ENCODE data around the gene AKR1B15.
"Not testable (repeated sequence)": the region's sequence is repeated elsewhere in the genome, so short reads cannot be mapped to it uniquely, and the experiment has no call there.

AKR1B15 gene

DNA sequence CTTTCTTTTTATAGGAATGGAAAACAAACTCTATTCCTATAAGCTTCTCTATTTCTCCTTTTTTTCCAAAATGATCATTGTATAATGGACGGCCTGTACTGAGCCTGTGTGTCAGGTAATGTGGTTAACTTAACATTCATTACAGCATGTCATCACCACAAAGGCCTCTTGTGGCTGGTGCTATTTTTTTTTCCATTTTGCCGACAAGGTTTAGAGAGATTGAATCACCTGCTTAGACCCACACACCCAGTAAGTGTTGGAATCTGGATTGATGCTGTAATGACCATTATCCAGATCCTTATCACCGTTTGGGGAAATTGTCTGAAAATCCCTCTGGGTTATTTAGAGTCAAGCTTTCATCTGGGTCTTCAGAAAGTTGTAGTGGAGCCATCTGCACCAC, 18.5 kb downstream of the AKR1B15 start:
- DNase-seq, result no peak

DNA sequence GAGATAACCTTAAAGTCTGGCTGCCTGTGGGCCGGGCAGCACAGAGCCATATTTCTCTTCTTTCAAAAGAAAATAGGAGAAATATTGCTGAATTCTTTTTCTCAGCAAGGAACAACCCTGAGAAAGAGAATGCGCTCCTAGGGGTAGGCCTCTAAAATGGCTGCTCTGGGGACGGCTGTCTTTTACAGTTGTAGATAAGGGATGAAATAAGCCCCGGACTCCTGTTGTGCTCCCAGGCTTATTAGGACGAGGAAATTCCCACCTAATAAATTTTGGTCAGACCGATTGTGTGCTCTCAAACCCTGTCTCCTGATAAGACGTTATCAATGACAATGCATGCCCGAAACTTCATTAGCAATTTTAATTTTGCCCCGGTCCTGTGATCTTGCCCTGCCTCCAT, 21.1 kb downstream of the AKR1B15 start:
- not testable (repeated sequence) for DNase-seq

DNA sequence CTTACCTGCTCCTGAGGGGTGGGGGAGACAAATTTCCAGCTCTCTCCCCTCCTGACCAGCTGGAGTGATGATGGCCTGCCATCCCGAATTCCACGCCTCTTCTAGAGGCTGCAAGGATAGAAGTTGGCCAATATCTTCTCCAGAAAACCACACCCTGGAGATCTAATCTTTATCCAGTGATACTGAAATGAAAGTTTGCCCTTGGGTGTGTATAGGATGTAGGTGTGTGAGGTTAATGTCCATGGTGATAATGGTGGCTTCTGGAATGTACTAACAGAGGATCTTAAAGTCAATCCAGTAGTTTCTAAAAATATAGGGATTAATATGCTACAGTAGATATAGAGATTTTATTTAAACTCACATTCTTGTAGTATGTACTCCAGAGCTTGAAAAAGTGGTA, 22.2 kb downstream of the AKR1B15 start:
- DNase-seq, result no peak

DNA sequence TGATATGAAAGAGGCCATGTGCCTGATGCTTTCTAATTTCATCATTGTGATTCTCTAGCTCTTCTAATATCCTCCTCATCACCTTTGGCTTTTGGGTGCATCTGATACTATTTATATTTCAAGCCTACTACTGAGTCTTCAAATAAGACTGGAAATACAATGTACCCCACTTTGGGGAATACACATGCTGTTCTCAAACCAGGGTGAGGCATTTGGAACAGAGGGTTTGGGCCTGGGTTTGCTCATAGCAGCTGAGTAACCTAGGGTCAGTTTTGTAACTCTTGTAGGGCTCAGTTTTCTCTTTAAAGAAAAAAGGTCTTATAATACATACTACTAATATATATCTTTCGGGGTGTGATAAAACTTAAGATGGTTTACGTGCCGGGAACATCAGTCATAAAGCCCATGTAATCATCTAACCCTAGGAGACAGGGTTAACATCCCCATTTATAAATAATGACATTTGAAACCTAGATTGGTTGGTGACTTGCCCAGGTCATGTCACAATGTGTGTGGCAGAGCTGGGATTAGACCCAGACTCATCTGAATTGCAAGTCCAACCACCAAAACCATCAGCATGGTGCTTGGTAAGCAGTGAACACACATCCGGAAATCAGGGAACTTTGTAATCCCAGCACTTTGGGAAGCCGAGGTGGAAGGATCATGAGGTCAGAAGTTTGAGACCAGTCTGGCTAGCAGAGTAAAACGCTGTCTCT, 23.0 kb downstream of the AKR1B15 start:
- no peak for DNase-seq

DNA sequence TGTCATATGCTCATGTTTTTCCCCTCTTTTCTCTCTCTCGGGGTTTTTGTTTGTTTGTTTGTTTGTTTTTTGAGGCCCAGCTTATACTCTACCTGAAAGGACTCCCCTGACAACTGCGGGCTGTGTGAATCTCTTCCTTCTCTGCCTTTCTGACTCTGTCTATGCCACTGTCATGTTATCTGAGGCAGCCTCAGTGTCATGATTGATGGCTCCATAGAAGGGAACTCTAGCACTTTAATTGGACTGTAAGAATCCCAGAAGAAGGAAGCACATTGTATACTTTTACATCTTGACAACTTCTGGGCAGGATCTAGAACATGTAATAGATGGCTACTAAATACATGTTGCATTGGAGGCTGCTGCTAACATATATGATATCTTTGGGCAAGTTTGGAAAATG, 25.4 kb downstream of the AKR1B15 start:
- DNase-seq, result no peak

DNA sequence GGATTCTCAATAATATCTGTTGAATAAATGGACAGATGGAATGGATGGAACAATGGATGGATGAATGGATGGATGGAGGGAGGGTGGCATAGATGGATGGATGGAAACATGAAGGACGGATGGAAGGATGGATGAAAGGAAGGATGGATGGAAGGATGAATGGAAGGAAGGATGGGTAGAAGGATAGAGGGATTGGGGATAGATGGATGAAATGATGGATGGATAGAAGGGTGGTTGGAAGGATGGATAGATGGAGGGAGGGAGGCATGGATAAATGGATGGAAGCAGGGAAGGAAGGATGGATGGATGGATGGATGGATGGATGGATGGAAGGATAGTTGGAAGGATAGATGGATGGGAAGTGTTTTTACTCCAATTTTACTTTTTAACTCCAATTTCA, 35.4 kb downstream of the AKR1B15 start:
- no peak for DNase-seq

DNA sequence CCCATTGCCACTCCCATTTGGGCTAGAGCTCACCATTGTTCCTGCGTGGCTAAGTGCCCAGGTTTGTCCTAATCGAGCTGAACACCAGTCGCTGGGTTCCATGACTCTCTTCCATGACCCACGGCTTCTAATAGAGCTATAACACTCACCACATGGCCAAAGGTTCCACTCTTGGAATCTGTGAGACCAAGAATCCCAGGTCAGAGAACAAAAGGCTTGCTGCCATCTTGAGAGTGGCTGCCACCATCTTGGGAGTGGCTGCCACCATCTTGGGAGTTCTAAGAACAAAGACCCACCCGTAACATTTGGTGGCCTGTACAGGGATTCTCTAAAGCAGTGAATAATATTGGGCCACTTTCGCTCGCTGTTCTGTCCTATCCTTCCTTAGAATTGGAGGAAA, 37.0 kb downstream of the AKR1B15 start:
- DNase-seq, result no peak

DNA sequence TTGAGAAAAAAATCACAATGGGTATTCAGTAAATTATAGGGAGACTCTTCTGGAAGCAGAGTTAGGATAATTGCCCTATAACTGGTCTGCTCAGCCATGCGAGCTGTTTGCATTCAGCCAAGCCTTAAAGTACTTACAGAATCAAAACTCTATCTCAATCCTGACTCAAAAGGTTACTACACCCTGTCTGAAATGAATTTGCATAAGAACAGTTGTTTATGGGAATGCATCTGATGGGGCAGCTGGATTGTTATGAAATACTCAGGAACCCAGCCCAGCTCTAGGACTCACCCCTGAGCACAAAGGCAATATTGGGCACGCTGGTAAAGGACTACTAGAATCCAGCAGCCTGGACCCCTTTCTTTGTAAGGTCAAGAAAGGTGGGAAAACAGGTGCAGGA, 38.8 kb downstream of the AKR1B15 start:
- no peak for DNase-seq

DNA sequence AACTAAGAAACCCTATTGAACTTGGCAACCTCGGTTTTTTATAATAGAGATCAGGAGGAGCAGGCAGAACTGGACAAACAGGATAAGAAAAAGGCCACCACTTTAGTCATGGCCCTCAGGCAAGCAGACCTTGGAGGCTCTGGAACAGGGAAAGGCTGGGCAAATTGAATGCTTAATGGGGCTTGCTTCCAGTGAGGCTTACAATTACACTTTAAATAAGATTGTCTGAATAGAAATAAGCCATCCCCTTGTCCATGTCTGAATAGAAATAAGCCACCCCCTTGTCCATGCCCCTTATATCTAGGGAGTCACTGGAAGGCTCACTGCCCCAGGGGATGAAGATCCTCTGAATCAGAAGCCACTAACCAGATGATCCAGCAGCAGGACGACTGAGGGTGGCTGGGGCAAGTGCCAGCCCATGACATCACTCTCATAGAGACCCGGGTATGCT, 40.6 kb downstream of the AKR1B15 start:
- no peak for DNase-seq

DNA sequence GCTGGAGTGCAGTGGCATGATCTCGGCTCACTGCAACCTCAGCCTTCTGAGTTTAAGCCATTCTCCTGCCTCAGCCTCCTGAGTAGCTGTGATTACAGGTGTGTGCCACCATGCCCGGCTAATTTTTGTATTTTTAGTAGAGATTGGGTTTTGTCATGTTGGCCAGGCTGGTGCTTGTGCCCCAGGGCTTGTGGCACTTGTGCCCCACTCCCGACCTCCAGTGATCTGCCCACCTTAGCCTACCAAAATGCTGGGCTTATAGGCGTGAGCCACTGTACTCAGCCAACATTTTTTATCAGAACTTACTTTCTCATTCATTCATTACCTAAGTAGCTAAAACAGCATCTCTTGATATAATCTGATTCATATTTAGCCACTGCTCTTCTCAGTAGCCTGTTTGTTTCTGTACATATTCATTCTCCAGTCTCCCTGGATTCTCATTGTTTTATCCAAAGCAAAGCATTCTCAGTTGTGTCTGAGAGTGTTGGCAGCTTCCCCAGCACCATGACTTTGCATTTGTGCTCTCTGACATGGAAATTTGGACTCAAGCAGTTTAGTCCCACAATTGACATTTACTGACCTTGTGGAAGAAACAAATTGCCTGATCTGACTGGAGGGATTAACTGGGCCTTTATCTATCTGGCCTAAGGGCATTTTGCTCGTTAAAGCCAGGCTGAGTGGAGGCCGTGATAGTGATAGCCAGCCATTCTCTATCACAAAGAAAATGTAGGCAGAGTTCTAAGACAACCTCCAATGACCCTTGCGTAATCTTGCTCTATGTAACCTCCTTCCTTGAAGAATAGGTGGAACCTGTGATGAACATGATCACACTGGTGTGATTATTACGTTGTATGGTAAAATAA, 44.9 kb downstream of the AKR1B15 start:
- DNase-seq, result no peak

DNA sequence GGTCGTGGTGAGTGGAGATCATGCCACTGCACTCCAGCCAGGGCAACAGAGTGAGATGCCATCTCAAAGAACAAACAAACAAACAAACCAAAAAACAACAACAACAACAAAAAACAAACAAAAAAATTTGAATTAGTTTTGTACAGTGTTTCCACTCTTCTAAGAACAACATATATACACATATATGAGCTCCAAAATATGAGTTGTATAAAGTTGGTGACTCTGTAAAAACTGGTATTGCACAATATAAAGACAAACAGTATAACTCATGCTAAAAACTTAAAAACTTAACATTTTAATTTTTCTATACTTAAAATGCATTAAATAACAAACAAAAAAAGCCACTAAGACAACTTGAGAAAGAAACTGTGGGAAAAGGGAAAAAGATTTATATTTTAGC, 46.0 kb downstream of the AKR1B15 start:
- DNase-seq, result no peak

DNA sequence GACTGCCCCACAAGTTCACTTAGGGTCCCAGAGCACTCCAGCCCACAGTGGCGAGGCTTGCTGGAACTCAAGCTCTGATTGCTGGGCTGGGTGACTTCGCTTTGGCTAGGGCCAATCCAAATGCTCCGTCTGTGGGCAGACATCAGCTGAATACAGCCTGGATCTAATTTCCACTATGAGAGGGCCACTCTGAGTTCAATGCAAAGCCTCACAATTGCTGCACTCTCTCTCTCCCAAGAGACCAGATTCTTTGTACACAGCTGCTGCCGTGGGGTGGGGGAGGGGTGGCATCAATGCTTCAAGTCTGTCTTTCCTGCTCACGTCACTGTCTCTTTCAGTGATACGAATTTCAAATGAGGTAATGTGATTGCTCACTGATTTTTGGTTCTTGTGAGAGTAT, 50.5 kb downstream of the AKR1B15 start:
- no peak for DNase-seq

DNA sequence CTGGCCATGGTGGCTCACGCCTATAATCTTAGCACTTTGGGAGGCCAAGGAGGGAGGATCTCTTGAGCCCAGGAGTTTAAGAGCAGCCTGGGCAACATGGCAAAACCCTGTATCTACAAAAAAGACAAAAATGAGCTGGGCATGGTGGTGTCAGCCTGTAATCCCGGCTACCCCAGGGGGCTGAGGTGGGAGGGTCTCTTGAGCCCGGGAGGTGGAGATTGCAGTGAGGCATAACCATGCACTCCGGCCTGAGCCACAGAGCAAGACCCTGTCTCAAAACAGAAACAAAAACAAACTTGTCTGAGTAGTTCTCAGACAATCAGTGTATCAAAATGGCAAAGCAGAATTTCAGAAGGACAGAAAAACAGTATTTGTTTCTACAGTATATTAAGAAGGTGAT, 52.5 kb downstream of the AKR1B15 start:
- no peak for DNase-seq

DNA sequence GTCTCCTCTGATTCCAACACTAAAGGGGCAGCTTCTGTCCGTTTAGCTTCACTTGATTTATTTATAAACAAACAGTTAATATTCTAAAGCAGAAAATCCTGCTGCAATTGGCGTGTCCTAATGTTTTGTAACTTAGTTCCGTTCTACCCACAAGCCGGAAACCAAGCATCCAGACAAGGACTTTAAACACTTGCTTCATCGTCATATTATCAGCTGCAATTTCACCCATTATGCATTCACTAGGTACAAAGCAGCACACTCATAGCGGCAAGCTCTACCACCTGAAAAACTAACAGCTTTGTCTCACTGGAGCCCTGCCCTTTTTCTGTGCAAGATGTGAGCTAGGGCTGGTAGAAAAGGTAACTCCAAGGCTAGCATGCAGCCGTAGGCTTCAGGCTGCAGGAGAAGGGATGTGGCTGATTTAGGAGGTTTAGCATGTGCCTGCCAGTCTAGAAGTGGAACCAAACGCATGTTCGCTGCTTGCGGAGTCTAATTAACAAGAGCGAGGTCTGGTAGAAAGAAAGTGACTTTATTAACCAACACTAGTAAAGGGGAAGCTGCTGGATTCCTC, 54.1 kb downstream of the AKR1B15 start:
- no peak for DNase-seq

DNA sequence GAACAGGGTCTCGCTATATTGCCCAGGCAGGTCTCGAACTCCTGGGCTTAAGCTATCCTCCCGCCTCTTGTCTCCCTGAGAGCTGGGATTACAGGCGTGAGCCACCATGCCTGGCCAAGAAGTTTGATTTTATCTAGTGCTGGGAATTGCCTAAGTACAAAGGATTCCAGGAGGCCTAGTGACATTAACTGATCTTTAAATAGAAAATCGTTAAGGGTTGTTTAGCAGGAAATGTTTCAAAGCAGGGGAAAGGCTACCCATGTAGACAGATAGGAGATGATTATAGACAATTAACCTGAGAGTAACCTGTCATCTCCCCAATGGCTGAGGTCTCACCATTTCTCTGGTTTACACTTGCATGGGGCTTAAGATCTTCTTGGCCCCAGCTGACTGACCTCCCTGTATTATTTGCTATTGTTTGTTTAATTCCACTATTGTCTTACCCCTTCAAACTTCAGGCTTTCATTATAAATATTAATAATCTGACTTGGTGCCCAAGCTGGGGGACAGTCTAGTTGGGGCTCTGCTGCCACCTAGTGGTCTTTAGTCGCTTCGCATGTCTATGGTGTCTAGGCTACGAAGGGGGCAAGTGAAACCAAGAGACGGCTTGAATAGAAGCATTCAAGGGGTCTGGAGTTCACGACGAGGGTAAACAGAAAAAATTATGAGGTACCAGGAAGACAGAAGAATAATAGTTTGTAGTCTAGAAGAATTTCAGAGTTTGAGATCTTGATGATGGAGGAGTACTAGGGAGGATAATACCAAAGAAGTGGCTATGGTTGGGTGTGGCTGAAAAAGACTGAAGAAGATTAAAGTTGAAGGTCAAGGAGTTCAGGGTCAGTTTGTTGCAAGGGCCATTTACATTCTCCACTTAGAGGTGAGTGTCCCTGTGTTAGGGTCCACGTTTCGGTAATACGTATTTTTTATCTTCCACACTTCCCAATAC, 57.3 kb downstream of the AKR1B15 start:
- DNase-seq, result peak; percentile 70

DNA sequence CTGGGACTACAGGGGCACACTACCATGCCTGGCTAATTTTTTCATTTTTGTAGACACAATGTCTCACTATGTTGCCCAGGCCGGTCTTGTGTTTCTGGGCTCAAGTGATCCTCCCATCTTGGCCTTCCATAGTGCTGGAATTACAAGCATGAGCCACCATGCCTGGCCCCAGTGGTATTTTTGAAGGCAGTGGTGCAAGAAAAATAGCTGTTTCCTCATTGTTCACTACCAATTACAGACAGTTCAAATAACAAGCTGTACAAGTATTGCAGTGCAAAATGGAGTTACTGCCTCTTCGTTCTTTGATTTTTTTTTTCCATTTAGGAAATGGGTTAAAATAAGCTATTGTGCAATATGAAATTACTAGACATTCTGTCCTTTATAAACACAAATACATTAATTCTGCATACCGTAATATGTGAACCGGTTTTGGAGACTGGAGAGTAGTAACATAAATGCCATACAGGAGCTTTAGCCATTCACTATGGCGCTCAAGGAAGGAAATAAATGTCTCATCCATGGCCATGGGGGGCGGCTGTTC, 62.8 kb downstream of the AKR1B15 start:
- DNase-seq, result no peak

DNA sequence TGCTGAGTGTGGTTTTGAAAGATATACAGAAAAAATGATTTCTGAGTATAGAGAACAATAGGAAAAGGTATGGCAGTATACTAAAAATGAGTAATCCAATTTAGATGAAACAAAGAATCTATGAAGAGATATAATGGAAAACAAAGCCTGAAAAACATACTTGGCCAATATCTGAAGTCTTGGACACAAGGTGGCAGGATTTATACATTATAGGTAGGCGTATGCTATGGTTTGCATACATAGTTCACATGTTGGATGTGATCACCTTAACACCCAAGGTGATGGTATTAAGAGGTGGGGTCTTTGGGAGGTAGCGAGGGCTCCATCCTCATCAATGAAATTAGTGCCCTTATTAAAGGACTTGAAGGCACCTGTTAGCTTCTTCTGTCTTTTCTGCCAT, 63.3 kb downstream of the AKR1B15 start:
- no peak for DNase-seq

DNA sequence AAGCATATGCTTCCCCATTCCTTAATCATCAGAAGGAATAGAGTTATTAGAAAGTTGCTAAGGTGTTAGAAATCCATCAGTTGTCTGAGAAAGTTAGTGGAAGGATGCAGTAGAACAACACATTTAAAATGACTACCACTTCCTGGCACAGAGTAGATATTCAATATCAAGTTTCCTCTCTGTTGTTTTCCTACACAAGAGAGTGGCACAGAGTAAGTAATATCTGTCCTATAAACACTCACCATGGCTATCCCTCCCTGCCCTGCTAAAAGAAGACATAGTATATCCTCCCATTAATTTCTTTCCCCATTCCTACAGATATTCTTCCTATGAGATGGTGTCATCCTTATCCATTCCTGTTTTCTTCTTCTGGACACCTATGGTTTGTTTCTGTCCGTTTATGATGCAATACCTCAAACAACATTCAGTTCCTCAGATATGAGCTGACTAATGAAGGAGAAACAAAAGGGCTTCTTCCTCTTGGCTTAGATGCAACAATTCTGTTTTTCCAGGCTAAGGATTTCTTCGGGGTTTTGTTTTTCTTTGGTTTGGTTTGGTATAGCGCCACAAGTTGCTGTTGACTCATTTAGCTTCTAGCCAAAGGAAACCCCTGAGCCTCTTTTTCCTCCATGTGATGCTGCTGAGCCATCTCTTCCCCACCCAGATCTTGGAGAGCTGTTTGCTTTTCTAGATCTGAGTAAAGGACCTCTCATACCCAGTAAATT, 64.9 kb downstream of the AKR1B15 start:
- no peak for DNase-seq

DNA sequence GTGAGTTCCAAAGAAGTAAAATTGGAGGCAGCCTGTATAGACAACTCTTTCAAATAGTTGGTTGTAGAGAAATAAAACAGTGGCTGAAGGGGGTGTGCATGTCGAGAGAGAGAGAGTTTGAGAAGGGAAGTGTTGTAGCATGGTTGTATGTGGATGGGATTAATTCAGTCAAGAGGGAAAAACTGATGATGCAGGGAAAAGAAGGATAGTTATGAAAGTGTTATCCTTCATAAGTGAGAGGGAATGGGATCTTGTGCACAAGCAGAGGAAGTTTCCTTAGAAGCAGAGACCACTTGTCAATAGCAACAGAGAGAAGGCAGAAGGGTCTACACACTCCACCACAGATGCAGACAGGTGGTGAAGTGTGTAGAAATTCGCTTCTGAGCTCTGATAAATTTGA, 67.7 kb downstream of the AKR1B15 start:
- DNase-seq, result no peak

DNA sequence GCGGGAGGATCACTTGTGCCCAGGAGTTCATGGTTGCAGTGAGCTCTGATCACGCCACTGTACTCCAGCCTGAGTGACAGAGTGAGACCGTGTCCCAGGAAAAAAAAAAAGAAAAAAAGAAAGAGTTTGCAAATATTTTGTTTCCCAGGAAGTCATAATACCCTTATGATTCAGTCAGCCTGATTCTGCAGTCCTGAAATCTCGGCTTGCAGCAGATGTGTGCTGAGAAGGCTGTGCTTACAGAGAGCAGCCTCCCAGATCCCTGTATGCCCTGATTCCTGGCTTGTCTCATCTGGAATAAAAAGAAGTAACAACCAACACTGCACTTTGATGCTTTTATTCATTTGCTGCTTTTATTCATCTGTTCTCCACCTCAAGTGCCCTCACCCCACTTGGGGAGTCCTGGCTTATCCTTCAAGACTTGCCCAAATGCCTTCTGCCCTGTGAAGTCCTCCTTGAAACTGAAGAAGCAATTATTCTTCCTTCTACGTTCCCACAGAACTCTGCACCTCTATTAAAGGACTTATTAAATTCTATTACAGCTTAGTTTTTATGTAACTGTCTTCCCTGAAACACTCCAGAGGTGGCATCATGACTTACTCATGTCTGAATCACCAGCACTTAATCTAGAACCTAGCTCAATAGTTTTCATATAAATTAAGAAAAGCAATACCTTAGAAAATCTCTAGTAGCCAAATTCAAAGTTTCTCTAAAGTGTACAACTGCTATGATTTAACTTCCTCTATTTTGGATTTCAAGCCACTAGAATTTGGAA, 70.0 kb downstream of the AKR1B15 start:
- DNase-seq, result no peak

Measured in CD4-positive, alpha-beta T cell treated with Interleukin-6 for 4 hours (primary cell).